ENCODE data around the gene KCNQ4.

KCNQ4 gene

DNA sequence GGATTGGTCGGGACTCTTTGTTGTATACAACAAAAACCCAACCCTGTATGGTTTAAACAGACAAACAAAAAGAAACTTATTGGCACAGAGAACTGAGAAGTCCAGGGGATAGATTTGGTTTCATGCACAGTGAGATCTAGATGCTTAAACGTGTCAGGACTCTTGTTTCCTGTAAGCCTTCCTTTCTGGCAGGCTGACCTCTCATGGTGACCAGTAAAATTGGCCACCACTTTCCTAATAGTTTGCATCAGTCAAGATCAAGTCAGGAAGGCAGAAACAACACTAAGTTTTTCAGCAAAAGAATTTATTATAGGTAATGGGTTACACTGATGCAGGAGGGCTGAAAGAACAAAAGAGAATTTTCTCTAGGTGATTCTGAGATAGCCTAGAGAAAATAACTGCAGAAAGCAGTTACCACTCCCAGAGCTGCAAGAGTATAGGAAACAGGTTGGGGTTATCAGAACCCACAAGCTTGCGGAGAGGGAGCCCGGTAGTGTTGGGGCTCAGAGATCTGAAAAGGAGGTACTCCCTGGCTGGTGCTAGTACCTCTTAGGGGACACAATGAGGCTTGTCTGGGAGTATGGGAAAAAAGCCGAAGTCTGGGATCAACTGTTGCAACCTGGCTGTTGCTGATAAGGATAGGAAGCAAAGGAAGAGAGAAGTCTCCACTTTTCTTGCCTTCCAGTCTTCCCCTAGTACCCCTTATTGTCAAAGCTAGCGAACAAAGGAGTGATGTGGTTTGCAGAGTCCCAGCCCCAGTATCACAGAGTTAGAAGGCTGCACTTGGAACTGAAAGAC lies 57.1 kb downstream of the KCNQ4 start:
- TF ChIP-seq CTCF (conservative IDR thresholded peaks at IDR 0.05; ENCODE audit: low read depth): no peak
- no peak overlapping the region for H3K27ac ChIP-seq
- POLR2A ChIA-PET (ENCODE audit: low non-redundant PET): no interaction called here
- CTCF ChIA-PET: interaction anchor here (0.9 kb wide), 1 partner anchor 10 kb away, joined by 3 read pairs; no protein-coding TSS in a partner anchor
- DNase-seq (ENCODE audit: low spot score): no peak

DNA sequence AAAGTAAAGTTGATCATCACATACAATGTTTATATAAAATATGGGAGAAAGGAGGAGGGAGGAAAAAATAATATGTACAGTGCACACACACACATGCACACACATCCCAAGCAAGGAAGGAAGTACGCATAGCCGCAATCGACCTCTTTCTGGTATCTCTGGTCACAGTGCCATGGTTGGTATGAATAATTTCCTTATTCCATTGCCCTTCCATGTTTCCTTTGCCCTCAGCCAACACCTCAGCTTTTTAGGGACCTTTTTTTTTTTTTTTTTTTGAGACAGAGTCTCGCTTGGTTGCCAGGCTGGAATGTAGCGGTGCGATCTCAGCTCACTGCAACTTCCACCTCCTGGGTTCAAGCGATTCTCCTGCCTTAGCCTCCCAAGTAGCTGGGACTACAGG lies 58.0 kb downstream of the KCNQ4 start:
- DNase-seq (ENCODE audit: low spot score): no peak
- H3K27ac ChIP-seq: no peak overlapping the region
- CTCF ChIA-PET: interaction anchor here (0.9 kb wide), 1 partner anchor 9 kb away, joined by 3 read pairs; no protein-coding TSS in a partner anchor
- no peak for TF ChIP-seq CTCF (conservative IDR thresholded peaks at IDR 0.05; ENCODE audit: low read depth)
- POLR2A ChIA-PET (ENCODE audit: low non-redundant PET): no interaction called here

GRCh38 chr1:40842207-40842606 lies 58.6 kb downstream of the KCNQ4 start:
- no peak for TF ChIP-seq CTCF (conservative IDR thresholded peaks at IDR 0.05; ENCODE audit: low read depth)
- ChIA-PET CTCF (no interaction called here), POLR2A (ENCODE audit: low non-redundant PET) (no interaction called here)
- DNase-seq (ENCODE audit: low spot score): no peak
- no peak overlapping the region for H3K27ac ChIP-seq

DNA sequence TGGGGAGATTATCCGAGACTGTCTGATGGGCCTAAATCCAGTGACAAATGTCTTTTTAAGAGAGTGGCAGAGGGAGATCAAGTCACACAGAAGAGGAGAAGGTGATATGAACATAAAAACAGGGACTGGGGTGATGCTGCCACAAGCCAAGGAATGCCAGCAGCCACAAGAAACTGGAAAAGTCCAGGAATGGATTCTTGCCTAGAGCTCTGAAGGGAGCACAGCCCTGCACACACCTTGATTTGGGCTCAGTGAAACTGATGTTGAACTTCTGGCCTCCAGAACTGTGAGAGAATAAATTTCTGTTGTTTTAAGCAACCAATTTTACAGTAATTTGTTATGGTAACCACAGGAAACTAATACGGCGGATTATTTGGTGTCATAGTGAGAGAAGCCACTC lies 59.1 kb downstream of the KCNQ4 start:
- no peak for DNase-seq (ENCODE audit: low spot score)
- POLR2A ChIA-PET (ENCODE audit: low non-redundant PET): no interaction called here
- no peak overlapping the region for H3K27ac ChIP-seq
- TF ChIP-seq CTCF (conservative IDR thresholded peaks at IDR 0.05; ENCODE audit: low read depth): no peak
- CTCF ChIA-PET: no interaction called here

- no peak overlapping the region for H3K27ac ChIP-seq
- POLR2A ChIA-PET (ENCODE audit: low non-redundant PET): no interaction called here
- TF ChIP-seq CTCF (conservative IDR thresholded peaks at IDR 0.05; ENCODE audit: low read depth): no peak
- CTCF ChIA-PET: no interaction called here
- no peak for DNase-seq (ENCODE audit: low spot score)
These were observed 60.5 kb downstream of the KCNQ4 start for GRCh38 chr1:40844079-40844478.

GRCh38 chr1:40844887-40845878 lies 61.6 kb downstream of the KCNQ4 start:
- POLR2A ChIA-PET (ENCODE audit: low non-redundant PET): no interaction called here
- CTCF ChIA-PET: interaction anchor here (0.5 to 1.2 kb wide), 2 partner anchors 108 to 215 kb away, joined by 4 to 5 read pairs; no protein-coding TSS in a partner anchor
- no peak for DNase-seq (ENCODE audit: low spot score)
- no peak for TF ChIP-seq CTCF (conservative IDR thresholded peaks at IDR 0.05; ENCODE audit: low read depth)
- no peak overlapping the region for H3K27ac ChIP-seq
